GM13977 (cell line): Measurements from ENCODE around the gene LIMS2.

Experiments used
- DNase-seq: peaks from one replicate; pipeline ENCODE4 v3.0.0; 2012; ENCODE audit warnings: low spot score
- CTCF ChIP-seq: IDR thresholded peaks from 2 replicates; pipeline ENCODE4 v1.5.1; 2012; ENCODE audit warnings: mild to moderate bottlenecking, control low read depth; ENCODE audit not compliant: insufficient read depth; ENCODE audit errors: extremely low read depth, missing control alignments
- in situ Hi-C: fragments of 300-500 bp; cut with MboI; formaldehyde crosslinking; loops from one replicate; pipeline ENCODE4 v1.12.0; 2022; ENCODE audit warnings: low sequenced_read_pairs, low pct_unique_long_range_greater_than_20kb, mixed read lengths, inconsistent platforms; ENCODE audit not compliant: unreplicated experiment

The LIMS2 gene

GRCh38 chr2:127651381-127651809 lies 23.9 kb downstream of the LIMS2 start:
- TF ChIP-seq CTCF: no peak
- no peak for DNase-seq
- in situ Hi-C loops: no loop called here

- TF ChIP-seq CTCF: no peak
- no peak for DNase-seq
- in situ Hi-C loops: no loop called here
Measured at GRCh38 chr2:127650785-127651380, 24.4 kb downstream of the LIMS2 start.

GRCh38 chr2:127650041-127650784 lies 25.1 kb downstream of the LIMS2 start:
- peak; percentile 16 for TF ChIP-seq CTCF
- in situ Hi-C loops: no loop called here
- DNase-seq: no peak

- in situ Hi-C loops: no loop called here
- TF ChIP-seq CTCF: peak; percentile 82
- DNase-seq: peak; percentile 89
Measured at GRCh38 chr2:127649684-127650040, 25.7 kb downstream of the LIMS2 start.

- no peak for DNase-seq
- in situ Hi-C loops: no loop called here
- no peak for TF ChIP-seq CTCF
Measured at GRCh38 chr2:127649100-127649611, 26.2 kb downstream of the LIMS2 start.

GRCh38 chr2:127648321-127648720 lies 27.0 kb downstream of the LIMS2 start:
- in situ Hi-C loops: no loop called here
- TF ChIP-seq CTCF: no peak
- no peak for DNase-seq
